H1 (cell line): ENCODE data around the gene RNF144A. TPM values are rescaled to one million over a fixed set of nuclear protein-coding genes. Genes with fewer than 3 reads are reported as not detected.

Experiments used
- CTCF ChIA-PET: fragments of 300-600 bp; sonication (Branson Sonifier 250); formaldehyde crosslinking; loops from one replicate; lab custom pipeline; 2021; ENCODE audit not compliant: partially characterized antibody; lab: Charles Lee
- POLR2A ChIA-PET: fragments of 300-600 bp; sonication (Branson Sonifier 250); formaldehyde crosslinking; loops from one replicate; lab custom pipeline; 2021; ENCODE audit warnings: inconsistent platforms; ENCODE audit not compliant: partially characterized antibody; lab: Charles Lee
- DNase-seq, 2 experiments: peaks; one replicate each; pipeline versions ENCODE4 v3.0.0 to v3.0.0-alpha.2; 2010 to 2022; ENCODE audit warnings: low spot score in 2 of 2, low read depth in 1 of 2, mixed read lengths in 1 of 2
- FAIRE-seq: peaks from 2 replicates; lab custom pipeline; 2011; peaks lifted over from hg19 to GRCh38; lab: Jason Lieb, UNC
- H2AFZ ChIP-seq: 2 replicates; pipeline ENCODE4 v1.8.1; 2012; ENCODE audit warnings: low read length, inconsistent platforms
- H2AK5ac ChIP-seq: 2 replicates; pipeline ENCODE4 v1.6.1; 2013; ENCODE audit warnings: low read depth, low read length
- H2BK120ac ChIP-seq: replicated peaks from 2 replicates; pipeline ENCODE3; 2013; ENCODE audit warnings: low read depth, low read length, inconsistent platforms
- H2BK12ac ChIP-seq: 2 replicates; pipeline ENCODE4 v1.6.1; 2013; ENCODE audit warnings: low read depth, low read length
- H2BK15ac ChIP-seq: 2 replicates; pipeline ENCODE4 v1.6.1; 2013; ENCODE audit warnings: low read length
- H2BK20ac ChIP-seq: 2 replicates; pipeline ENCODE4 v1.6.1; 2013; ENCODE audit warnings: low read length
- H2BK5ac ChIP-seq: 2 replicates; pipeline ENCODE4 v1.6.1; 2013; ENCODE audit warnings: low read depth, low read length
- H3K14ac ChIP-seq: 2 replicates; pipeline ENCODE4 v1.6.1; 2013; ENCODE audit warnings: inconsistent platforms; ENCODE audit not compliant: insufficient read length
- H3K18ac ChIP-seq: 2 replicates; pipeline ENCODE4 v1.6.1; 2013; ENCODE audit warnings: low read length; ENCODE audit errors: extremely low read depth
- H3K23ac ChIP-seq: 2 replicates; pipeline ENCODE4 v1.6.1; 2013; ENCODE audit warnings: inconsistent platforms; ENCODE audit not compliant: insufficient read length
- H3K23me2 ChIP-seq: 2 replicates; pipeline ENCODE4 v1.6.1; 2013; ENCODE audit warnings: low read depth, low read length
- H3K27ac ChIP-seq: 2 replicates; pipeline ENCODE4 v1.6.1; 2011; ENCODE audit warnings: low read depth, low read length, inconsistent platforms
- H3K27me3 ChIP-seq, 4 experiments: replicated peaks in 1 of 4; 1 replicate in 1 of 4; 2 replicates in 3 of 4; pipeline versions ENCODE4 v1.6.1 to v1.8.1; 2011 to 2013; ENCODE audit warnings: low read length in 3 of 4, mild to moderate bottlenecking in 3 of 4, inconsistent platforms in 2 of 4, mixed read lengths in 2 of 4, moderate library complexity in 1 of 4; ENCODE audit not compliant: control insufficient read depth in 3 of 4, insufficient read depth in 3 of 4; ENCODE audit errors: extremely low read depth in 1 of 4
- H3K36me3 ChIP-seq, 4 experiments: 2 replicates each; pipeline versions ENCODE4 v1.6.1 to v1.8.1; 2011 to 2013; ENCODE audit warnings: mild to moderate bottlenecking in 4 of 4, low read length in 3 of 4, moderate library complexity in 2 of 4, control low read depth in 1 of 4, inconsistent platforms in 1 of 4; ENCODE audit not compliant: insufficient read depth in 4 of 4, control insufficient read depth in 2 of 4
- H3K4ac ChIP-seq: replicated peaks from 2 replicates; pipeline ENCODE3; 2013; ENCODE audit warnings: low read length, low read depth, mixed read lengths, inconsistent platforms; ENCODE audit not compliant: insufficient read length
- H3K4me1 ChIP-seq, 4 experiments: replicated peaks in 1 of 4; 1 replicate in 1 of 4; 2 replicates in 3 of 4; pipeline versions ENCODE4 v1.6.1 to v1.8.1; 2011 to 2013; ENCODE audit warnings: low read length in 3 of 4, inconsistent platforms in 2 of 4, mixed read lengths in 1 of 4; ENCODE audit not compliant: insufficient read depth in 4 of 4, control insufficient read depth in 3 of 4
- H3K4me2 ChIP-seq, 2 experiments: 2 replicates each; pipeline versions ENCODE4 v1.6.1 to v1.8.1; 2011 to 2013; ENCODE audit warnings: low read depth in 2 of 2, low read length in 2 of 2, control low read depth in 1 of 2, inconsistent platforms in 1 of 2, mild to moderate bottlenecking in 1 of 2; ENCODE audit not compliant: insufficient read depth in 1 of 2
- H3K4me3 ChIP-seq, 4 experiments: fragments of 200-600, 300-600 bp in 1 of 4; sonication (generic), shearing (Covaris generic), sonication (Bioruptor Twin) in 1 of 4; 2 replicates each; pipeline versions ENCODE4 v1.5.1 to v1.8.1; 2011 to 2016; ENCODE audit warnings: low read length in 4 of 4, low read depth in 3 of 4, control low read depth in 2 of 4, inconsistent platforms in 2 of 4, mild to moderate bottlenecking in 2 of 4, mixed read lengths in 1 of 4, moderate library complexity in 1 of 4; ENCODE audit not compliant: insufficient read depth in 2 of 4; ENCODE audit errors: extremely low read depth in 1 of 4
- H3K56ac ChIP-seq: replicated peaks from 2 replicates; pipeline ENCODE3; 2013; ENCODE audit warnings: low read depth, mild to moderate bottlenecking, mixed read lengths, low read length, inconsistent platforms; ENCODE audit not compliant: insufficient read length
- H3K79me1 ChIP-seq: 2 replicates; pipeline ENCODE4 v1.6.1; 2013; ENCODE audit warnings: low read depth, low read length, control low read depth
- H3K79me2 ChIP-seq, 2 experiments: 2 replicates each; pipeline versions ENCODE4 v1.6.1 to v1.8.1; 2012 to 2013; ENCODE audit warnings: low read length in 2 of 2, mild to moderate bottlenecking in 2 of 2, inconsistent platforms in 1 of 2; ENCODE audit not compliant: insufficient read depth in 2 of 2, control insufficient read depth in 1 of 2
- H3K9ac ChIP-seq, 4 experiments: replicated peaks in 1 of 4; 1 replicate in 1 of 4; 2 replicates in 3 of 4; pipeline versions ENCODE4 v1.6.1 to v1.8.1; 2011 to 2013; ENCODE audit warnings: low read depth in 3 of 4, low read length in 3 of 4, control low read depth in 2 of 4, mild to moderate bottlenecking in 2 of 4, moderate library complexity in 2 of 4, inconsistent platforms in 1 of 4; ENCODE audit errors: extremely low read depth in 1 of 4
- H3K9me3 ChIP-seq, 2 experiments: 2 replicates each; pipeline versions ENCODE4 v1.6.1 to v1.8.1; 2012 to 2013; ENCODE audit warnings: mild to moderate bottlenecking in 2 of 2, moderate library complexity in 2 of 2, control low read depth in 1 of 2, inconsistent platforms in 1 of 2, low read depth in 1 of 2, low read length in 1 of 2, mixed read lengths in 1 of 2; ENCODE audit not compliant: insufficient read depth in 2 of 2
- H4K20me1 ChIP-seq, 2 experiments: replicated peaks in 1 of 2; 2 replicates each; pipeline versions ENCODE3 to v1.8.1; 2011 to 2013; ENCODE audit warnings: inconsistent platforms in 2 of 2, low read length in 2 of 2, mild to moderate bottlenecking in 1 of 2; ENCODE audit not compliant: insufficient read depth in 2 of 2, control insufficient read depth in 1 of 2
- H4K5ac ChIP-seq: 2 replicates; pipeline ENCODE4 v1.6.1; 2013; ENCODE audit warnings: low read length, low read depth, mixed read lengths, inconsistent platforms; ENCODE audit not compliant: insufficient read length
- H4K8ac ChIP-seq: 2 replicates; pipeline ENCODE4 v1.8.0; 2013; ENCODE audit warnings: mild to moderate bottlenecking, moderate library complexity, low read length, inconsistent platforms; ENCODE audit not compliant: insufficient read depth; ENCODE audit errors: extremely low read depth
- H4K91ac ChIP-seq: replicated peaks from 2 replicates; pipeline ENCODE3; 2013; ENCODE audit warnings: low read length, mixed read lengths, inconsistent platforms; ENCODE audit not compliant: insufficient read length
- POU5F1 ChIP-seq: IDR thresholded peaks from 2 replicates; pipeline ENCODE4 v1.6.1; 2011; ENCODE audit warnings: low read depth, mild to moderate bottlenecking, low read length, moderate library complexity
- SP1 ChIP-seq: IDR thresholded peaks from 2 replicates; pipeline ENCODE4 v1.6.1; 2011; ENCODE audit warnings: low read depth, low read length
- TEAD4 ChIP-seq: IDR thresholded peaks from 2 replicates; pipeline ENCODE4 v1.6.1; 2012; ENCODE audit warnings: low read depth, low read length, inconsistent platforms, mixed read lengths
- WGBS, 2 experiments: shearing (Covaris generic) in 1 of 2; methylation state at CpG; one replicate each; pipeline versions ENCODE4 v1.1.6 to v1.1.7; 2013 to 2015; ENCODE audit warnings: low lambda C conversion rate in 2 of 2, mixed read lengths in 2 of 2, inconsistent platforms in 1 of 2, low coverage in 1 of 2, missing lambda C conversion rate in 1 of 2; ENCODE audit not compliant: insufficient replicate concordance in 2 of 2, insufficient coverage in 1 of 2, insufficient read length in 1 of 2; ENCODE audit errors: extremely low coverage in 1 of 2, missing lambda C conversion rate in 1 of 2; 5-methylcytosine and 5-hydroxymethylcytosine counted together
- polyA plus RNA-seq, 7 experiments: library from polyadenylated mRNA; depleted of rRNA in 3 of 7; stranded (reverse) in 5 of 7; unstranded in 2 of 7; fragments of >200 nt in 5 of 7; fragments of 200-250 nt in 2 of 7; gene quantifications; 1 replicate in 5 of 7; 2 replicates in 1 of 7; 4 replicates in 1 of 7; pipeline versions ENCODE4 v1.2.1 to v1.2.3, GENCODE V29; 2011 to 2013; ENCODE audit warnings: missing spikeins in 2 of 7, mixed read lengths in 2 of 7
- total RNA-seq: library from RNA; stranded (reverse); fragmentation: NEBNext Ultra II Directional; extraction: Animal tissue kit (Norgen Biotek cat#: 25700); gene quantifications from 2 replicates; pipeline ENCODE4 v1.2.1, GENCODE V29; 2021

The RNF144A gene
- total and polyA plus RNA-seq, 2 of the 8 experiments (the other 6 are each of a cell fraction or from before 2014, with no cell fraction given), result 14.0 to 15.0 TPM

DNA sequence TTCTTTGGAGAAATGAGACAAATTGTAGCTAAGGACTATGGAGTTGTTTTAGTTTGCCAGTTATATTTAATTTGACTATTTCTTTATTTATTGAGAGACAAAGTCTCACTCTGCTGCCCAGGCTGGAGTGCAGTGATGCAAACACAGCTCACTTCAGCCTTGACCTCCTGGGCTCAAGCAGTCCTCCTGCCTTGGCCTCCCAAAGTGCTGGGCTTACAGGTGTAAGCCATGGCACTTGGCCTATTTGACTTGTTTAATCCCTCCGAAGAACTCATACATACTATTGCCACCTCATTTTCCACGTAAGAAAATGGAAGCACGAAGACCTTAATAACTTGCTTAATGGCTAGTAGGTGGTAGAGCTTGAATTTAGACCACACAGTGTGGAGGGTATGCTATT, 988 bp upstream of the RNF144A start:
- no peak overlapping the region; a peak in 1 of 4 replicates for H3K4me2 ChIP-seq
- no peak overlapping the region for H3K18ac ChIP-seq
- H2BK5ac ChIP-seq, result no peak overlapping the region
- peaks cover 0 to 5% of the 10 kb centered on the region in 2 experiments; a peak in 2 of 4 replicates for H3K79me2 ChIP-seq
- H3K4me3 ChIP-seq, result no peak overlapping the region
- no peak overlapping the region for H3K27ac ChIP-seq
- no peak overlapping the region for H3K14ac ChIP-seq
- FAIRE-seq (no peak), DNase-seq (no peak)
- H2BK120ac ChIP-seq, result no peak overlapping the region
- H3K36me3 ChIP-seq, result no peaks in the 10 kb centered on the region
- WGBS, 2 experiments, result 91% methylated on average over 3 of the region's 3 CpGs; no CpG with 5 or more reads in 1 of the 2 experiments
- H3K4me1 ChIP-seq, result peaks cover 3 to 17% (median 7%) of the 10 kb centered on the region in 4 experiments
- H2AK5ac ChIP-seq, result no peak overlapping the region
- H3K79me1 ChIP-seq, result peaks cover 2% of the 10 kb centered on the region; the same call in 1 of the 2 replicates
- H3K9ac ChIP-seq, result no peak overlapping the region
- H3K23me2 ChIP-seq, result peaks cover 6% of the 10 kb centered on the region
- H3K27me3 ChIP-seq, result peaks cover 0 to 12% (median under 1%) of the 10 kb centered on the region in 4 experiments; a peak in 2 of 7 replicates
- no peak overlapping the region for H2BK20ac ChIP-seq
- no peaks in the 10 kb centered on the region for H3K9me3 ChIP-seq
- H2BK12ac ChIP-seq, result 0 out of 2 replicates have a peak overlapping the region, but pooled peaks have one; percentile 61
- peaks cover 2 to 3% of the 10 kb centered on the region in 2 experiments for H4K20me1 ChIP-seq
- no peak overlapping the region for H3K23ac ChIP-seq
- H4K5ac ChIP-seq, result no peak overlapping the region
- CTCF ChIA-PET, result interaction anchor here (0.6 to 11.8 kb wide), 28 partner anchors 9 to 436 kb away, joined by 3 to 94 read pairs (median 4); no protein-coding TSS in a partner anchor
- H2BK15ac ChIP-seq, result no peak overlapping the region
- POLR2A ChIA-PET, result interaction anchor here (0.6 kb wide), 1 partner anchor 527 kb away, joined by 3 read pairs; no protein-coding TSS in a partner anchor
- H2AFZ ChIP-seq, result no peak overlapping the region
- no peak overlapping the region for H3K4ac ChIP-seq
- H3K56ac ChIP-seq, result no peak overlapping the region
- no peak overlapping the region for H4K91ac ChIP-seq
- H4K8ac ChIP-seq, result no peak overlapping the region
- TF ChIP-seq SP1 (no peak), TEAD4 (no peak), POU5F1 (no peak)
